Endothelial cell of umbilical vein (primary cell): ENCODE results near the gene TPT1.

Source experiments
- CTCF ChIP-seq, 2 donors: IDR thresholded peaks; 1 replicate in 1 of 2; 2 replicates in 1 of 2; pipeline ENCODE4 v1.5.1; 2011; ENCODE audit warnings: low read length in 2 of 2, mild to moderate bottlenecking in 2 of 2, moderate library complexity in 2 of 2, control low read depth in 1 of 2, inconsistent platforms in 1 of 2, low read depth in 1 of 2; ENCODE audit not compliant: insufficient read depth in 1 of 2; ENCODE audit errors: extremely low read depth in 1 of 2
- EZH2 ChIP-seq: IDR thresholded peaks from 2 replicates; pipeline ENCODE4 v1.6.1; 2012; ENCODE audit warnings: borderline replicate concordance, low read depth, mild to moderate bottlenecking, moderate library complexity, low read length, inconsistent platforms; ENCODE audit not compliant: severe bottlenecking
- FOS ChIP-seq: IDR thresholded peaks from 2 replicates; pipeline ENCODE4 v1.6.1; 2011; ENCODE audit warnings: mild to moderate bottlenecking, low read length, moderate library complexity, borderline replicate concordance; ENCODE audit not compliant: insufficient read depth
- GATA2 ChIP-seq: IDR thresholded peaks from 2 replicates; pipeline ENCODE4 v1.7.0; 2011; ENCODE audit warnings: low read depth, mild to moderate bottlenecking, moderate library complexity, mixed read lengths, low read length; ENCODE audit not compliant: insufficient read length, insufficient read depth
- JUN ChIP-seq: IDR thresholded peaks from 2 replicates; pipeline ENCODE4 v1.6.1; 2011; ENCODE audit warnings: borderline replicate concordance, low read depth; ENCODE audit not compliant: insufficient read length, insufficient read depth
- POLR2A ChIP-seq: IDR thresholded peaks from 2 replicates; pipeline ENCODE4 v1.6.1; 2012; ENCODE audit warnings: low read depth, mild to moderate bottlenecking, control low read depth, low read length
- POLR2AphosphoS5 ChIP-seq: IDR thresholded peaks from 2 replicates; pipeline ENCODE4 v1.6.1; 2012; ENCODE audit warnings: low read depth, mild to moderate bottlenecking, control low read depth, low read length, moderate library complexity; ENCODE audit not compliant: insufficient read depth
- TF ChIP-seq, protein P1 (sequence below): IDR thresholded peaks from 2 replicates; pipeline ENCODE4 v1.6.1; 2011; ENCODE audit not compliant: insufficient read depth, insufficient read length

DNA sequence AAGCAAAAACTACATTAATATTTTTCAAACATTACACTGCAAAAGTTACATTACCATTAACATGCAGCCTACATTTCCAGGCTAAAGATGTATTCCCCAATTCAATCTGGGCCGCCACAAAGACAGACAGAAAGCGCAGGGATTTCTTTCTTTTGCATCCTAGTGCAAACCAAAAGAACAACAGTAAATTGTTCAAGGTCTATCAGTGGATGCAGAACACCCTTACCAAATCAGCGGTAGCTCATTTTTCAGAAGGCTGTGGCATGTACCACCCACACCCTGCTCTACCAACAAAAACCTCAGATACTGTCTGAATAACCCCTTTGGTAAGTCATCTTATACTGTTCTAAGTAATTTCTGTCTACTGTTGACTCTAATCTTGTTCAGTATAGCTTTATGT lies 3.6 kb downstream of the TPT1 start:
- TF ChIP-seq CTCF (IDR thresholded peaks at IDR 0.05; ENCODE audit: extremely low read depth in 1 of 2, insufficient read depth in 1 of 2, low read depth in 1 of 2, low read length in 2 of 2) (no peak), POLR2AphosphoS5 (no peak), FOS (no peak), POLR2A (no peak), JUN (no peak), EZH2 (no peak), GATA2 (no peak)
- TF ChIP-seq, protein P1, sequence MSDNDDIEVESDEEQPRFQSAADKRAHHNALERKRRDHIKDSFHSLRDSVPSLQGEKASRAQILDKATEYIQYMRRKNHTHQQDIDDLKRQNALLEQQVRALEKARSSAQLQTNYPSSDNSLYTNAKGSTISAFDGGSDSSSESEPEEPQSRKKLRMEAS: no peak
